K562 (cell line): ENCODE data around the gene CCDC88A. TPM values are rescaled to one million over a fixed set of nuclear protein-coding genes. Genes with fewer than 3 reads are reported as not detected.

Source experiments
- BRF1 ChIP-seq: IDR thresholded peaks from 3 replicates; pipeline ENCODE4 v1.6.1; 2011; ENCODE audit warnings: borderline replicate concordance, mild to moderate bottlenecking; ENCODE audit not compliant: insufficient read length; ENCODE audit errors: extremely low read depth
- CREB1 ChIP-seq, 2 experiments: sonication (generic) in 1 of 2; formaldehyde crosslinking in 1 of 2; IDR thresholded peaks; 2 replicates each; pipeline versions ENCODE4 v1.6.1 to v1.8.0; 2012 to 2022; ENCODE audit warnings: inconsistent platforms in 1 of 2, mild to moderate bottlenecking in 1 of 2, missing genetic modification reagents in 1 of 2, moderate library complexity in 1 of 2
- CUX1 ChIP-seq: fragments of 200-800 bp; sonication (Bioruptor generic); IDR thresholded peaks from 2 replicates; pipeline ENCODE4 v1.6.1; 2016; ENCODE audit warnings: missing genetic modification characterization, missing compliant biosample characterization
- EWSR1 ChIP-seq: fragments of 450-650 bp; IDR thresholded peaks from 2 replicates; pipeline ENCODE4 v1.6.1; 2018; ENCODE audit warnings: borderline replicate concordance, mild to moderate bottlenecking, low read depth, moderate library complexity; ENCODE audit not compliant: partially characterized antibody
- FIP1L1 ChIP-seq: fragments of 200-400 bp; formaldehyde crosslinking; IDR thresholded peaks from 2 replicates; pipeline ENCODE4 v1.6.1; 2018; ENCODE audit warnings: mild to moderate bottlenecking, low read depth, low read length; ENCODE audit not compliant: poor library complexity, severe bottlenecking
- HCFC1 ChIP-seq: IDR thresholded peaks from 2 replicates; pipeline ENCODE4 v1.6.1; 2012; ENCODE audit warnings: low read depth, low read length, improper control_type of control experiment
- JUND ChIP-seq, 2 experiments: IDR thresholded peaks; 2 replicates in 1 of 2; 3 replicates in 1 of 2; pipeline ENCODE4 v1.6.1; 2011; ENCODE audit warnings: borderline replicate concordance in 2 of 2, low read depth in 2 of 2, low read length in 2 of 2, improper control_type of control experiment in 1 of 2, missing biosample characterization in 1 of 2, missing genetic modification characterization in 1 of 2, missing genetic modification reagents in 1 of 2
- KDM5B ChIP-seq: fragments of 200-600 bp; sonication (generic); IDR thresholded peaks from 2 replicates; pipeline ENCODE4 v1.6.1; 2012; ENCODE audit warnings: low read depth, mild to moderate bottlenecking, moderate library complexity, low read length, control low read depth, inconsistent platforms; ENCODE audit not compliant: insufficient replicate concordance
- L3MBTL2 ChIP-seq: fragments of 450-650 bp; IDR thresholded peaks from 2 replicates; pipeline ENCODE4 v1.6.1; 2016; ENCODE audit warnings: mild to moderate bottlenecking, moderate library complexity
- MCM7 ChIP-seq, 2 experiments: fragments of 450-650 bp; IDR thresholded peaks; 2 replicates each; pipeline ENCODE4 v1.6.1; 2016 to 2018
- MTA1 ChIP-seq: fragments of 450-650 bp; IDR thresholded peaks from 2 replicates; pipeline ENCODE4 v1.6.1; 2017; ENCODE audit warnings: borderline replicate concordance
- MTA3 ChIP-seq: fragments of 450-650 bp; formaldehyde crosslinking; IDR thresholded peaks from 2 replicates; pipeline ENCODE4 v1.6.1; 2017; ENCODE audit warnings: mild to moderate bottlenecking, borderline replicate concordance
- MYBL2 ChIP-seq, 2 experiments: fragments of 450-650 bp in 1 of 2; sonication (generic) in 1 of 2; formaldehyde crosslinking in 1 of 2; IDR thresholded peaks; 2 replicates each; pipeline versions ENCODE4 v1.6.1 to v1.8.1; 2017 to 2022; ENCODE audit warnings: borderline replicate concordance in 1 of 2, inconsistent platforms in 1 of 2, low read depth in 1 of 2, mild to moderate bottlenecking in 1 of 2, missing genetic modification reagents in 1 of 2, moderate library complexity in 1 of 2
- RNF2 ChIP-seq: sonication (generic); IDR thresholded peaks from 2 replicates; pipeline ENCODE4 v1.6.1; 2016
- STAT5B ChIP-seq: fragments of 250-450 bp; sonication (Bioruptor Pico); IDR thresholded peaks from 2 replicates; pipeline ENCODE4 v1.8.0; 2021; ENCODE audit warnings: mild to moderate bottlenecking, inconsistent platforms
- TEAD2 ChIP-seq: fragments of 450-650 bp; IDR thresholded peaks from 2 replicates; pipeline ENCODE4 v1.6.1; 2016; ENCODE audit warnings: missing genetic modification characterization, control low read depth, missing compliant biosample characterization
- TSC22D4 ChIP-seq: fragments of 450-650 bp; IDR thresholded peaks from 2 replicates; pipeline ENCODE4 v1.6.1; 2016; ENCODE audit warnings: missing genetic modification characterization, missing biosample characterization, control low read depth
- ZBTB8A ChIP-seq: fragments of 450-650 bp; IDR thresholded peaks from 2 replicates; pipeline ENCODE4 v1.6.1; 2018; ENCODE audit warnings: mild to moderate bottlenecking, moderate library complexity; ENCODE audit not compliant: partially characterized antibody
- ZNF175 ChIP-seq: fragments of 200-800 bp; sonication (Bioruptor generic); IDR thresholded peaks from 2 replicates; pipeline ENCODE4 v1.6.1; 2016; ENCODE audit warnings: low read depth, mild to moderate bottlenecking, missing genetic modification characterization, missing compliant biosample characterization
- ZNF316 ChIP-seq: fragments of 450-650 bp; IDR thresholded peaks from 2 replicates; pipeline ENCODE4 v1.6.1; 2016
- ZNF324 ChIP-seq: fragments of 250-450 bp; sonication (Bioruptor Pico); IDR thresholded peaks from 2 replicates; pipeline ENCODE4 v1.4.0; 2020; ENCODE audit warnings: mild to moderate bottlenecking
- ZNF354B ChIP-seq: fragments of 250-450 bp; sonication (Bioruptor Pico); IDR thresholded peaks from 2 replicates; pipeline ENCODE4 v1.4.0; 2020
- ZNF551 ChIP-seq: fragments of 250-450 bp; sonication (Bioruptor Pico); IDR thresholded peaks from 2 replicates; pipeline ENCODE4 v1.5.0; 2021; ENCODE audit warnings: mild to moderate bottlenecking, moderate library complexity
- ZSCAN29 ChIP-seq: fragments of 450-650 bp; IDR thresholded peaks from 2 replicates; pipeline ENCODE4 v1.6.1; 2017
- polyA plus RNA-seq, 8 experiments: library from polyadenylated mRNA; depleted of rRNA in 4 of 8; stranded (reverse) in 5 of 8; unstranded in 3 of 8; fragments of >200 nt; fragmentation: Nextera tagmentation in 2 of 8; fragmentation: Illumina TruSeq in 1 of 8; extraction: Ambion mirVana in 2 of 8; extraction: Trizol in 1 of 8; gene quantifications; 2 replicates each; pipeline versions ENCODE4 v1.2.1 to v1.2.3, GENCODE V29; 2011 to 2014; ENCODE audit warnings: inconsistent platforms in 1 of 8, missing spikeins in 1 of 8
- total RNA-seq, 7 experiments: library from RNA; depleted of rRNA in 6 of 7; stranded (reverse); fragments of >200 nt in 6 of 7; fragmentation: Illumina TruSeq in 2 of 7; extraction: Trizol in 2 of 7; gene quantifications; 2 replicates each; pipeline versions ENCODE4 v1.2.1 to v1.2.3, GENCODE V29; 2011 to 2021; ENCODE audit warnings: low replicate concordance in 1 of 7

Gene CCDC88A
- total and polyA plus RNA-seq, 9 of the 15 experiments (the other 6 are each of a cell fraction or from before 2014, with no cell fraction given): 29.3 to 102 (median 55.6) TPM

- TF ChIP-seq MYBL2 (IDR thresholded peaks at IDR 0.05; ENCODE audit: low read depth): peak; percentile 50; the same call in 1 of the 2 replicates
- no peak for TF ChIP-seq MYBL2 (CRISPR knock-in tag; IDR thresholded peaks at IDR 0.05; ENCODE audit: borderline replicate concordance)
- TF ChIP-seq MTA3: peak; percentile 67; the same call in 1 of the 2 replicates
- TF ChIP-seq STAT5B: 0 out of 2 replicates have a peak, but pooled peaks have one; percentile 39
- TF ChIP-seq MTA1: peak; percentile 84
- peak; percentile 59 for TF ChIP-seq FIP1L1
- TF ChIP-seq TSC22D4: no peak
- peak; percentile 63 for TF ChIP-seq CREB1 (IDR thresholded peaks at IDR 0.05)
- TF ChIP-seq CREB1 (CRISPR knock-in tag; IDR thresholded peaks at IDR 0.05): peak; percentile 79
- TF ChIP-seq EWSR1: no peak
- no peak for TF ChIP-seq ZNF324 (CRISPR knock-in tag)
- peak in 1 of 2 experiments; percentile 79; a peak in 1 of 4 replicates for TF ChIP-seq MCM7 (IDR thresholded peaks at IDR 0.05)
- 0 out of 2 replicates have a peak, but pooled peaks have one; percentile 35 for TF ChIP-seq TEAD2 (tag)
- TF ChIP-seq ZSCAN29: no peak; the same call in 1 of the 2 replicates
- no peak for TF ChIP-seq ZBTB8A
- TF ChIP-seq L3MBTL2: peak; percentile 74
- TF ChIP-seq CUX1 (CRISPR knock-in tag): no peak
- TF ChIP-seq ZNF354B: no peak
- no peak for TF ChIP-seq BRF1
- peak; percentile 74 for TF ChIP-seq JUND (IDR thresholded peaks at IDR 0.05; ENCODE audit: borderline replicate concordance, low read depth, low read length)
- TF ChIP-seq JUND (tag; IDR thresholded peaks at IDR 0.05; ENCODE audit: borderline replicate concordance, low read depth, low read length): peak; percentile 54; the same call in 1 of the 3 replicates
- TF ChIP-seq ZNF316: peak; percentile 20; the same call in 1 of the 2 replicates
- TF ChIP-seq KDM5B: peak; percentile 95
- no peak; the same call in 1 of the 2 replicates for TF ChIP-seq ZNF175
- peak; percentile 92 for TF ChIP-seq HCFC1
- TF ChIP-seq ZNF551: no peak
- TF ChIP-seq RNF2: peak; percentile 43; the same call in 1 of the 2 replicates
These were observed 150.6 kb downstream of the CCDC88A start, which contains the start of gene MTIF2 (continued) for GRCh38 chr2:55268907-55269644.
